ENCODE results near the gene DCUN1D1.

Gene DCUN1D1

DNA sequence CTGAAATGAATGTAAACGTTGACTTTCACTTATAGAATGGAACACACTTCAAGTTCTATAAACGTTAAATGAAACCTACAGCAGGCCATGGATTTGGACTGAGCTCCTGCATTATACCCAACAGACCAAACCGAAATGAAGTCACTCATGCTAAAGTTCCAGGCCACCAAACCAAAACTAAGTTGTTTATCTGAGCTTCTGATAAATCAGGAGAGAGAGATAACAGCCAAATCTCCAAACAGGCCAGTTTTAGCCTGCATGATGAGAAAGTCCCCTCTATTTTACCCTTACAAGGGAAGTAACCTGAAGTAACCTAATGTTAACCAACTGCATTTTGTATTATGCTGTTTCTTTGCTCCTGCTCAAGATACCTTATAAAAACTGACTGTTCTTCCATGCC, 44.5 kb downstream of the DCUN1D1 start:
- no peak for DNase-seq

DNA sequence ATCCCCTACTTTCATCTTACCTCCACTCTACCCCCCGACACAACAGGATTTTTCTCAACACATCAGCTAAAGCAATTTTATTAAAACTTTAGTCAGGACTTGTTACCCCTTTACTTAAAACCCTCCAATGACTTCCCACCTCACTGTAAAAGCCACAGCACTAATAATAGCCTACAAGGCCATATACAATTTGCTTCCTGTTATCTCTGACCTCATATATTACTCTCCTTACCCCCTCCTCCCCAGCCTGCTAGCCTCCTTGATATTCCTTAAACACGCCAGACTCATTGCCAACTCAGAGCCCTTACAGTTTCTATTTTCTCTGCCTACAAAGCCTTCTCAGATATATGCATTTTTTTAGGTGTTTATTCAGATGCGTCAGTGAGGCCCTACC, 54.4 kb downstream of the DCUN1D1 start:
- DNase-seq = no peak

DNA sequence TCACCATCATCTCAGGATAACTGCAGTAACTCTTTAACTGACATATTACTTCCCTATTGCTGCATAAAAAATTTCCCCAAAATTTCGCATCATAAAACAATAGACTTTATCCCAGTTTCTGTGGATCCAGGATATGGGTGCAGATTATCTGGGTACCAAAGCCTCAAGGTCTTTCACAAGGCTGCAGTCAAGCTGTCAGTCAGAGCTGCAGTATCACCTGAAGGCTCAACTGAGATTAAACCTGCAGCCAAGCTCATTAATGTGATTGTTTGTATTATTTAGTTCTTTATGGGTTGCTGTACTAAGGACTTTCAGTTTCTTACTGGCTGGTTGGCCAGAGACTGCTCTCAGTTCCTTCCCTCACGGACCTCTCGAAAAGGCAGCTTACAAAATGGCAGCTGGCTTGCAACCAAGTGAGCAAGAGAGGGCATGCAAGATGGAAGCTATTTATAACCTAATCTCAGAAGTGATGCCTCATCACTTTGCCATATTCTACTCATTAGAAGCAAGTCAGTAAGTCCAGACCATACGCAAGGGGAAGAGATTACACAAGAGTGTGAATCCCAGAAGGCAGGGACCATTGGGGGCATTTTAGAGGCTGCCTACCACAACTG, 54.9 kb downstream of the DCUN1D1 start:
- no peak for DNase-seq

DNA sequence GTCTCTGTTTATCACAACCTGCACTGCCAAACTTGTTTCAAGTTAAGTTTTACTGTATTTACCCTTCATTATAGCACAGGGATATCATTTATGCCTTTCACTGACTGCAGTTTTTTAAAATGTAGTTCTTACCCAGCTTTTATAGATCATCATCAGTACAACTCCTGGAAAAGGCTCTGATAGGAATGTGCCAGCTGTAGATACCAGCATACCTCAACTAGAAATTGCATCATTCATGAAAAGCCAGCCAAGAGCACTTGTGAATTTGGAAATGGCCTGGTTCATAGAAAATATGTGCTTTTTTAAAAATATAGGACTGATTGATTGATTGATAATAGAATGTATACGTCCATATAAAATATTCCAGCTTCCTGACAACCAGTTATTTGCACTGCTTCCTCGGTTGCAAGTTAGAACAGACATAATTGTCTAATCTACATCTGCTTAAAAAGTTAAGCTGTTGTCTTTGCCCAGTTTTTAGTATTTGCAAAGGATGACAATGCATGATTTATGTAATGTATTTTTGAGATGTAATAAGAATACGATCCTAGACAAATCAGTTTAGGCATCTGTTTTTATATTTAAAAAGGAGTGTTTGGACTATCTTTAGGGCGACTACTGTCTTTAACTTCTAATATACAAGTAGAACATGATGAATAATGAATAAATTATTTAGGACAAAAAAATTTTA, 58.5 kb downstream of the DCUN1D1 start:
- DNase-seq = no peak

DNA sequence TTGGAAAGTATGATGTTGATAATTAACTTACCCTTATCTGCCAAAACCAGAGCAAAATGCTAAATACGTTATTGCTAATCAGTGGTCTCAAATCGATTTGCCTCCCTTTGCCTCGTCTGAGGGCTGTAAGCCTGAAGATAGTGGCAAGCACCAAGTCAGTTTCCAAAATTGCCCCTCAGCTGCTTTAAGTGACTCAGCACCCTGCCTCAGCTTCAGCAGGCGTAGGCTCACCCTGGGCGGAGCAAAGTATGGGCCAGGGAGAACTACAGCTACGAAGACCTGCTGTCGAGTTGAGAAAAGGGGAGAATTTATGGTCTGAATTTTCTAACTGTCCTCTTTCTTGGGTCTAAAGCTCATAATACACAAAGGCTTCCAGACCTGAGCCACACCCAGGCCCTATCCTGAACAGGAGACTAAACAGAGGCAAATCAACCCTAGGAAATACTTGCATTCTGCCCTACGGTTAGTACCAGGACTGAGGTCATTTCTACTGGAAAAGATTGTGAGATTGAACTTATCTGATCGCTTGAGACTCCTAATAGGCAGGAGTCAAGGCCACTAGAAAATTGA, 59.7 kb downstream of the DCUN1D1 start:
- DNase-seq = no peak

DNA sequence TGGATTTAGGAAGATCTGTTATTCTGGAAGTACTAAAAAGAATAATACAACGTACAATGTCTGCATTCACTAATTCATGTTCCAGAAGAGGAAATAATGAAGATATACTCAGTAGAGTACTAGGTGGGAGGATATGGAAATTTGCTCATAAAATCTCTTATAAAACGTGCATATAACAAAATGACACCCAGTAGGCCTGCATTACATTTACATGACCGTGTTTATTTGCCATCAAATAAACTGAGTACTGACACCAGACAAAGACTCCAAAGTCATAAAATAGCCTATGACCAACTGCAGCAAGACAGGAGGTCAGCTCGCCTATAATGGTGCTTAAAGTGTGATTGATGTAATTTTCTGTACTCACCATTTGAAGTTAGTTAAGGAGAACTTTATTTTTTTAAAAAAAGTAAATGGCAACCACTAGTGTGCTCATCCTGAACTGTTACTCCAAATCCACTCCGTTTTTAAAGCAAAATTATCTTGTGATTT, 60.4 kb downstream of the DCUN1D1 start:
- no peak for DNase-seq

DNA sequence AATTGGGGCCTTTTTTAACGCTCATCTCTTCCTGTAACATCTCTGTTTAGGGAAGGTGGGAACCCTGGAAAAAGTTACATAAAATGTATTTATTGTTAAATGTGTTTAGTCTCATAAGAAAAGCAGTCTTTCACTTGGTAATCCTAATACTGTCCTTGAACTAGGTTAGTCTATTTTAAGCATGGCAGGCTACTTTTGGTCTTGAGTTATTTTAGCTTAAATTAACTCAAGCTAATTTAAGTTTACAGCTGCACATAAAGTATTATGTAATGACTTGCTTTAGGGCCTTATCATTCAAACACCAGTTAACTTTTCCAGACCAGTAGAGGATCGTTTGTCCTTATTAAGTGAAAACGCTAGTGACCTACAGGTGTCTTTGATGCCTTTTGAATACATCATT, 63.2 kb downstream of the DCUN1D1 start:
- no peak for DNase-seq

DNA sequence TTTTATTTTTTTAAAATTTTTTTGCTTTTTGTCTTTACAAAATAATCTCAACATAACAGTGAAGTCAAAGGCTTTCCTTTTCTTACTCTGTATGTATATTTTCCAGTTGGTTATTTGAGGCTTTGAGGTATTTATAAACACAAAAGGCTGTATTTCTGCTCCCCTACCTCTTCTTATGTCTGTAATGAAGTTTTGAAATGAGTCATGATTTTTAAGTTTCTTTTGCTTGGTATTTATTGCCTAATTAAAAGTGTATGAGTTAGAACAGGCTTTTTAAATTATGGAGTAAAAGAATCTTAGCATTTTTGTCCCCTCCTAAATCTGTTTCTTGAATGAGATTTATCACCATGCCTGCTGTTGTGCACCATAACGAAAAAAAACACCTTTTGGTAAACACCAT, 66.0 kb downstream of the DCUN1D1 start:
- DNase-seq = no peak

DNA sequence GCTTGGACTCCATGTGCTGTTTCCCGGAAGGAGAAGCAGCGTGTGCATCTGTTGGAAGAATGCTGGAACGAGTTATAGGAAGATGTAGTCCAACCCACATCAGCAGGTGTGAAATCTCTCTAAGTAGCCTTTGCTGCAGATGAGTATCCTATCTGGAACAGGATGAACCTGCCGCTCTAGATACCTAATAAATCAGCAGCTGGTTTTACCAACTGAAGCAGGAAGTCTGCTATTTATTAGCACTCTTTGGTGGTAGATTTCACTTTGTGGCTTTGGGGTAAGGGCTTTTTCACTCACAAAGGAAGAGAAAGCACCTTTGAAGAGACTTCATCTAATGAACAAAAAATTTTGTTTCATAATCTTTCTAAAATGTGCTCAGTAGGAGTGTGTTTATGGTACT, 66.4 kb downstream of the DCUN1D1 start:
- DNase-seq = no peak

DNA sequence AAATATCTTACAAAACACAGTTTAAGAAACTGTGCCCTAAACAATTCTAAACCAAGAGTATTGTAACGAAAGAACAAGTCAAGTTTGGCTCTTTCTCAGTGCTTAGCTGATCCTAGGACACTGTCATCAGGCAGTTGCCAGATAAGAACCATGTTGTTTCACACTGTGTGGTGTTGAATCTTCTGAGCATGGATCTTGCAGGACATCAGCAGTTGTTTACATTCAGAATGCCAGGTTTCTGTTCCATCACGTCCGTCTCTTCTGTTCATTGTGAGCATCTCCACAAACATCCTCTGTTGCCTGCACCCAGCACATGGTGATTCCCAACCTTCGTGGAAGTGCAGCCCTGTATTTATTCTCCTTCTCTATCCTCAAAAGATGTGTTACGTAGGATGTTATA, 67.9 kb downstream of the DCUN1D1 start:
- DNase-seq = no peak

DNA sequence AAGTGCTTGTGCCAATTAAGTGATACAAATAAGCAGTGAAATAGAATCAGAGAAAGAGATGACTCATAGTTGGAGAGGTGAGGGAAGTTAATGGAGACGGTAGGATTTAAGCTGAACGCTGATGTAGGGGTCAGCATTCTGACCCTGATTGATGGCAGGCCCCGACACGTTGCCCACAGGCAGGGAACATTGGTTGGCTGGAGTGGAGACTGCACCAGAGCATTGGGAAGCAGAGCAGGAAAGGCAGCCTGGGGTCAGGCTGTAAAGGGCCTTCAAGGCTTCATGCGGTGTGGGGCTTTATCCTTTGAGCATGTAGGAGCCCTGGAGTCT, 68.6 kb downstream of the DCUN1D1 start:
- DNase-seq = no peak

DNA sequence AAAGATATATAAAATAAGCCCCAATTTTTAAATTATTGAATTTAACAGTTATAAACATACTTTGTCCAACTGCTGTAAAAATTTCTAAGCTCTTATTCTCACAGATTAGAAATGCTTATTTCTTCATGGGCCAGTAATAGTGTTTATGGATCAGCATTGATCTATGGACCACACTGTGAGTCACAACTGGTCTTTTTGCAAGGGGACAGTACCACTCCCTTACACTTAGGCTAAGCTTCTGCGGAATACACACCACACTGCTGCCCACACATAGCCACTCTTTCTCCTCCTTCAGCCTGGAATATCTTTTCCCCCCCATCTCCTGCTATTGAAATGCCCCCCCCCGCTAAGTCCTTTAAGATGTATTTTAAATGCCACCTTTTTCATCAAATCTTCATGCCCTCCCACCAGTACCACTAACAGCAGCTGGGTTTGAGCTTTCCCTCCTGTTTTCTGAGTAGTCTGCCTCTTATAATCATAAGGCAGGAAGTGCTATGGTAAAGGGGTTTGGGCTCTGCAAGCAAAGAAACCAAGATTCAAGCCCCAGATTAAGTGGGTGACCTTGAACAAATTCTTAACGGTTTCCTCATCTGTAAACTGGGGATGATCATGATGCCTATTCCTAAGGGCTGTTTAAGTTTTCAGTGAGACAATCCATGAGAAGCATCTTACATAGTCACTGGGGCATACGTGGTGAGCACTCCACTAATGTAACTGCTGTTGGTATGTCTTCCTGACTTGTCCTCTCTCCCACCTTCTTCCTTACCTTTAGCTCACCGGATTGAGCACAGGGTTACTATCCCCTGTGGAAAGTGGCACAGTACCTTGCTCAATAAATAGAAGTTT, 69.2 kb downstream of the DCUN1D1 start:
- DNase-seq = no peak

DNA sequence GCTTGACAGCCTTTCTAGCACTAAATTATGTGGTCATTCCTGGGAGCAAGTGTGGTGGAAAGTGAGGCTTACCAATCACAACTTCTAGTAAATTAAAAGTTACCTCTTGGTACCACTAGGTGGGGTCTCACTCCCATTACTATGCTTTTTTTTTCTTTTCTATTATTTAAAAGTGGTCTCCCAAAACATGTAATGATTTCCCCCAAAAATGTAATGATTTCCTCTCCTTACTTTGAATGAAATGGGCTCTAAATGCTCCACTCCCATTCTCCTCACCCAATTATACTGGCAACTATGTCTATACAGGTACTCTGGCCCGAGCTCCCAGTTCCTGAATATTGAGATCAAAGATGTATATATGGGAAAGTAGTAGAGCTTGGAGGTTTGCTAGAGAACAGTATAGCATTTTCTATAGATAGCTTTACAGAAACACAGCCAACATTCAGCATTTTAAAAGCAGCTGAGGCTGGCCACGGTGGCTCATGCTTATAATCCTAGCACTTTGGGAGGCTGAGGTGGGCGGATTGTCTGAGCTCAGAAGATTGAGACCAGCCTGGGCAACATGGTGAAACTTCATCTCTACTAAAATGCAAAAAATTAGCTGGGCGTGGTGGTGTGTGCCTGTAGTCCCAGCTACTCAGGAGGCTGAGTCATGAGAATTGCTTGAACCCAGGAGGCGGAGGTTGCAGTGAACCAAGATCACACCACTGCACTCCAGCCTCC, 70.9 kb downstream of the DCUN1D1 start:
- DNase-seq = no peak

DNA sequence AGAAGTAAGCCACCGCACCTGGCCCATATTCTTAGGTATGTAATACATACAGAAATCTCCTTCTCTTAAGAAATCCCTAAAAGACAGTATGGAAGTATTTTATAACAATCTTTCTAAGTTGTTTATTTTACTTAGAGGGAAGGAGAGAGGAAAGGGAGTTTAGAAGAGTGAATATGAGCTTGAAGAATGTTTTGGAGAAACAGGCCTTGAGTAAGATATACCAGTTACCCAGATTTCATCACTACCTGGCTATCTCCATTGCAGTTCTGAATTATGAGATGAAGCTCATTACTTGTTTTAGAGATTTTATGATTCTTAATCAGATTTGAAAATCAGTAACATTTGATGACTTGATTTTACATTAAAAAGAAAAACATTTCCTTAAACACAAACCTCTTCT, 71.9 kb downstream of the DCUN1D1 start:
- no peak for DNase-seq

DNA sequence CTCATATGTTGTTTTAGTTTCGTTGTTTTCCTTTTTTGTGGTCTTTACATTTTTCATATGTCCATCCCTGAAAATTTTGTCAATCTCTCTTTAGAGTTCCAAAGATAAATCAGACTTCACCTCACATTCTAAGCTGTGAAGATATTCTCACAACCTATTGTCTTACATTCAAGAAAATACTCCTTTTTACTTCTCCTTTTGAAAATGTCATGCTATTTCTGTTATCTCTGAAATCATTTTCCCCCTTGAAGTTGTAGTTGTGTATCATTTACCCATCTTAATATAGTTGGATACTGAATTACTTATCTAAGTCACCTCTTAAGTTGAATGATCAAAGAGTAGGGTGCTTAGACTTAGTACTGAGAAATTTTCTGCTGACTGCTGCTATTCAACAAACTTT, 74.3 kb downstream of the DCUN1D1 start:
- no peak for DNase-seq

DNA sequence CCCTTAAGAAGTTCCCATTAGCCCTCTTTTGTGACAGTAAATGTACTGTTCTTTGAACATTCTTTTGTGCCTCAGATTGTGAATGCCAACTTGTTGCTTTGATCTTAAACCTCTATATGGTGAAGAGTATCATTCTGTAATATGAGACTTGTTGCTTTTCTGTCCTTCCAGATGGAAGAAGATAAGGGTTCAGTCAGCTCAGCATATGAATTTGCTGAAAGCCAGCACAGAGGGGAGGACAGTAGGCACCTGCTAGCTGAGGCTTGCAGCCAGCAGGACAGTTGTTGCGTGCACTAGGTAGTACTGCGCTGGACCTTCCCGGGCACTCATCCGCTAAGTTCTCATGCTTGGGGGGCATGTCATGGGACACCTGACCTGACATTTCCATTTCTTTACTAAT, 74.7 kb downstream of the DCUN1D1 start:
- DNase-seq = no peak

DNA sequence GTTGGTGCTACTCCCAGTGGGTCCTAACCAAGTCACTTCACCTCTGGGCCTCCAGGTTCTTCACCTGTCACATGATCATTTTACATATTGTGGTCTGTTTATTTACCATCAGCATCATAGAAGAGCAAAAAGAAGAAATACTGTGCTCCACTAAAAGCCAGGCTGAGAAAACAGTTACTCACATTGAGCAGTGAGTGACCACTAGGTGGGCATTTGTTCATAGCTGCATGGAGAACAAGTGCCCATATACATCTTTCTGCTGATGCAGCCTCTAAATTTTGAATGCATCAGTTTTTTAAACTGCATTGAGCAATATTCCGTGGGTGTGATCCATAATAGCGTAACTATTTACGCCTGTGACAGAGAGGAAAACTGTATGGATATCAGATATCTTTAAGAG, 76.2 kb downstream of the DCUN1D1 start:
- no peak for DNase-seq

DNA sequence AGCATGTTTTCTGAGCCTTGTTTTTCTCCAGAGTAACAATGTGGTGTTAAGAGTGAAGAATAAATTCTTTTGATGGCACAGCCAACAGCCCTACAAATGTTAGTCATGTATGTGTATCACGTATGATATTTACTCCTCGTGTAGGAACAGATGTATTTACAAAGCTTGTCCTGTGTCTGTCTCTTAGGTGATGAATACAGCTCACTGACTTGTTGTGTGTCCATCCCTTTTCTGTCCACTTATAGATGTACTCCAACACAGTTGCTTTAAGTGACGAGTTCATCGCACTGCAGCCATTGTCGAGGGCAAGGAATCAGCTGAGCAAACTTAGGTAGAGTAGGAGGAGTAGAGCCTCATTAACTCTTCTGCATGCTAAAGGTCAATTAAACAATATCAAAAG, 78.1 kb downstream of the DCUN1D1 start:
- DNase-seq = peak; percentile 30

DNA sequence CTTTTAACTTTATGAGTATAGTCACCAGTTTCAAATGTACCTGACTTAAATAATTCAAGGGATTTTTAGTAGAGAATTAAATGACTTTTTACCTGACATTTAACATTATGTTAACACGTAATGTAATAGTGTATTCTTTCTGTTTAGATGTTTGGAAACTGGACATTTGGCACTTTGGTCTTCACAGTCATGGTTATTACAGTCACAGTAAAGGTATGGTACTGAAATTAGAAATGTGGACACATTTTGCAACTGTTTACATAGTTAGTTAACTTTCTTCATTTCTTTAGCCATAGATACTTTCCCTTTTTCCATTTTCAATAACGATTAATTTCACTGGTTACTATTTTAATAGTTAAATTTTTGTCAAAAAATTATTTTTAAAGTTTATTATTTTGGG, 83.8 kb downstream of the DCUN1D1 start:
- no peak for DNase-seq

DNA sequence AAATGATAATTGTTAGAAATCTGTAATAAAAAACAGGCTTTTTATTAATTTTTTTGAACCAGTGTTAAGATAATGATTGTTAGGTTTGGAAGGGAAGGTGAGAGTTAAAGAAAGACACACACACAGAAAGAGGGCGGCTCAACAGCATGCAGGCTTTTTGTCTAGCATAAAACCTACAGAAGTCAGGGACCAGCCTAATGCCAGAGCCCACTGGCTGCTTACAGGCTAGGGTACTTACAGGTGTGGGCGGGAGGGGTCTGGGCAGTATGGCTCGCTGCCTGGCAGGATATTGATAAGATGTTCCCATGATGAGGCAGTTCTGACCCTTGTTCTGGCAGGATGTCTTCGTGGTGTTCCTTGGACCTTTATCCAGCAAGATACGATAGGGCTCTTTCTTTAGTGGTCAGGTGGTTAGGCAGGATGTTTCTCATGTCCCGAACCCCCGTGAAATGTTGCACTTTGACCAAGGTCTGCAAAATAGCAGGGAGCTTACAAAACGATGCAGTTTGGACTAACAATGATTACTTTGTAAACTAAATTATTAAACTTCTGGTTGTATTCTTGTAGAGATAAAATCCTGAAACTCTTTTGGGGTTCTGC, 84.7 kb downstream of the DCUN1D1 start:
- no peak for DNase-seq

DNA sequence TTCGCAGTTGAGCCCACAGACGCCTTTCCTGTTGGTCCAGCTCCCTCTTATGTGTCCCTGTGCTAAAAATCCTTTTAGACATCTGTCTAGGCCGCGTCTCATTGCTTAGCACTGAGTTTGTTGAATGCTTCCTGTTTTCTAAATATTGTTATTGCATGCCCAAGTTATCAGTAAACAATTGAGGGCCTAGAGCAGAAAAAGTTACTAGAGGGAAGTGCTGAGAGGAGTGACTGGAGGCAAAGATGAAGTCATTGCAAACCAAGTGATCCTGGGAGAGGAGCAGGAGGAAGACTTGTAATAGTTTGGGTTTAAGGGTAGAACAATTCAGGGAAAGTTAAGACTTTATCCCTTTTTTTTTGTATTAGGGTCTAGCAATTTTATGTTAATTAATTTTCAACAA, 88.1 kb downstream of the DCUN1D1 start:
- no peak for DNase-seq

DNA sequence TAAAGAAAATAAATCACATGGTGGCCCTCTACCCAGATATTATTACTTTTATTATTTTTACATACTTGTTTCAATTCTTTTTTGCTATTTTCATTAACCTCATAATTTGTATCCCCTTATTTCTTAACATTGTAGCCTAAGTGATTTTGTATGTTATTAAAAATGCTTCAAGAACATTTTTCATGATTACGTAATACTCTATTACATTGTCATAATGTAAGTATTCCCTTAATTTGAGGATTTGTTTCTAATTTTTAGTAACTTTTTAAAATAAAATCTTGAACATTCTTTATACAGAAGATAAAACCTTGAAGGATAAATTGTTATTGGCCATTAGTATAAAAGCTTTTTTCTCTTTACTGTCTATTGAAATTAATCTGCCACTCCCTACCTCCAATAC, 89.0 kb downstream of the DCUN1D1 start:
- DNase-seq = no peak
